ENCODE measurements around the gene DEFB124.
"Not testable (repeated sequence)": the region's sequence is repeated elsewhere in the genome, so short reads cannot be mapped to it uniquely, and the experiment has no call there.

Gene DEFB124, protein sequence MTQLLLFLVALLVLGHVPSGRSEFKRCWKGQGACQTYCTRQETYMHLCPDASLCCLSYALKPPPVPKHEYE

GRCh38 chr20:31474758-31475427 lies at the start of gene DEFB124, which contains the start of gene REM1:
DEFB124 (minus strand) TSS chr20:31475127; CDS start chr20:31473013, 2,114 bp downstream.
REM1 (plus strand) TSS chr20:31475288; CDS start chr20:31476446, 1,158 bp downstream.
- no peak for DNase-seq

DNA sequence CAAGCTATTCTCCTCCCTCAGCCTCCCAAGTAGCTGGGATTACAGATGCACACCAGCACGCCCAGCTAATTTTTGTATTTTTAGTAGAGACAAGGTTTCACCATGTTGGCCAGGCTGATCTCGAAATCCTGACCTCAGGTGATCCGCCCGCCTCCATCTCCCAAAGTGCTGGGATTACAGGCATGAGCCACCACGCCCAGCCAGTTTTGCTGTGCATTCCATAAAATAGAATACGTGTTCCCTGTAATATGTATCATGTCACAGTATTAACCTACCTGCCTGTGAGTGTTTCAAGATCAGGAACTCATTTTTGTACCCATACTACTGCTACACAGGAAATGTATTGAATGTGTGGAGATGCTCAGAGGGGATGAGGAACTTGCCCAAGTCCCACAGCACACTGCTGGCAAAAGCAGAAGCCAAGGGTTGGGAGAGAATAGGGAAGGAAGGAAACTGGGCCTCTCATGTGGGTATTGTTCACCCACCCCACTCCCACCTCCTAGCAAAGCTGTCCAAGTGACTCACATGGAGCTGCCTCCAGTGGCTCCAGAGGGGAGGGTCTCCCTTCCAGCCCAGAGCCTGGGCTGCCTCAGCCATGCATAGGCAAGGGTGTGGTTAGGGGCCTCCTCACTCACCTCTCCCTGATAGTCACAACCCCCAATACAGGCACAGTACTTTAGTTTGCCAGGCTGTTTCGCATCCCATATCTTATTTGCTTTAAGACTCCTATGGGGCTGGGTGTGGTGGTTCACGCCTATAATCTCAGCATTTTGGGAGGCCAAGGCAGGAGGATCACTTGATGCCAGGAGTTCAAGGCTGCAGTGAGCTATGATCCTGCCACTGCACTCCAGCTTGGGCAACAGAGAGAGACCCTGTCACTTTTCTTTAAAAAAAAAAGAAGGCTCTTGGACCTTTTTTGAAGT lies 48.7 kb upstream of the DEFB124 start:
- no peak for DNase-seq

- no peak for DNase-seq
Observed at GRCh38 chr20:31522731-31523130, 47.8 kb upstream of the DEFB124 start.

DNA sequence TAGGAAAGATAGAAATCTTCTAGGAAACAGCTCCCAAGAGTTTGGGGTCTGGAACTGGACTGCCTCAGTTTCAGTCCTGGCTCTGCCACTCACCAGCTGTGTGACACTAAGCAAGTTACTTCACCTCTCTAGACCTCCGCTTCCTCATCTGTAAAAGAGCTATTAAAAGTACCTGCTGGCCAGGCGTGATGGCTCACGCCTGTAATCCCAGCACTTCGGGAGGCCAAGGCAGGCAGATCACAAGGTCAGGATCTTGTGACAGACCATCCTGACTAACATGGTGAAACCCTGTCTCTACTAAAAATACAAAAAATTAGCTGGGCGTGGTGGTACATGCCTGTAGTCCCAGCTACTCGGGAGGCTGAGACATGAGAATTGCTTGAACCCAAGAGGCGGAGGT lies 46.3 kb upstream of the DEFB124 start:
- DNase-seq = not testable (repeated sequence)

DNA sequence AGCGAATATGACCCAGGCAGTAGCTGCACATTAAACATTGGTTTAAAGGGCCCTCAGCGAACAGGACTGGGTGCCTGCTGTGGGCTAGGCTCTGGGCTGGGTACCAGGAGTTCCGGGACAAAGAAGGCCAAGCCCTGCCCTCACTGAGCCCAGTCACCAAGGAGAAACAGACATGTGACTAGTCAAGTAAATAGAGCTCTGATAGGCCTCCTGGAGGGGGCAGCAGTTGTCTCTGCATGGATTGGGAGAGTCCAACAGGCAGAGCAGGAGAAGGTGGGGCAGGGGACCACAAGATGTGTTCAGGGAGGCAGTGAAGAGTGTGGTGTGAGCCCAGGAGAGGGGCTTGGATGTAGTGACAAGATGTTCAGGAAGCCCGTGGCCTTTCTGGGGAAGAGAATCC lies 42.4 kb upstream of the DEFB124 start:
- DNase-seq = no peak

GRCh38 chr20:31516651-31517050 lies 41.7 kb upstream of the DEFB124 start:
- DNase-seq = no peak

GRCh38 chr20:31516166-31516565 lies 41.2 kb upstream of the DEFB124 start:
- DNase-seq = no peak

DNA sequence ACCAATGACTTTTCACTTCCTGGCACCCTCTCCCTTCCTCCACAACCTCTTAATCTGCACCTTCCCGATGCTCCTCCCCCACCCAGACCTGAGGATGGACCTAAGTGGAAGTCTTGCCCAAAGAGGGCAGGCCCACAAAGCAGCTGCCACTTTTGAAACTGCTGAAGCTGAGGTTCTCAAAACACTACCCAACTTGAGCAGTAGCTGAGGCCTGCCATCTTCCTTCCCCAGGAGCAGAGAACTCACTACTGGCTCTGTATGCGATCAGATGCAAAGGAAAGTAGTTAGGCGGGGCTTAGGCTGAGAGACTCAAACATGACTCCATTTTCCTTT lies 40.8 kb upstream of the DEFB124 start:
- DNase-seq = no peak

GRCh38 chr20:31515072-31515774 lies 40.3 kb upstream of the DEFB124 start:
- no peak for DNase-seq

GRCh38 chr20:31514154-31515071 lies 39.5 kb upstream of the DEFB124 start, which contains the start of gene HM13:
HM13 (plus strand) TSS chr20:31514442; CDS start chr20:31514552, 110 bp downstream.
- DNase-seq = peak; percentile 50

DNA sequence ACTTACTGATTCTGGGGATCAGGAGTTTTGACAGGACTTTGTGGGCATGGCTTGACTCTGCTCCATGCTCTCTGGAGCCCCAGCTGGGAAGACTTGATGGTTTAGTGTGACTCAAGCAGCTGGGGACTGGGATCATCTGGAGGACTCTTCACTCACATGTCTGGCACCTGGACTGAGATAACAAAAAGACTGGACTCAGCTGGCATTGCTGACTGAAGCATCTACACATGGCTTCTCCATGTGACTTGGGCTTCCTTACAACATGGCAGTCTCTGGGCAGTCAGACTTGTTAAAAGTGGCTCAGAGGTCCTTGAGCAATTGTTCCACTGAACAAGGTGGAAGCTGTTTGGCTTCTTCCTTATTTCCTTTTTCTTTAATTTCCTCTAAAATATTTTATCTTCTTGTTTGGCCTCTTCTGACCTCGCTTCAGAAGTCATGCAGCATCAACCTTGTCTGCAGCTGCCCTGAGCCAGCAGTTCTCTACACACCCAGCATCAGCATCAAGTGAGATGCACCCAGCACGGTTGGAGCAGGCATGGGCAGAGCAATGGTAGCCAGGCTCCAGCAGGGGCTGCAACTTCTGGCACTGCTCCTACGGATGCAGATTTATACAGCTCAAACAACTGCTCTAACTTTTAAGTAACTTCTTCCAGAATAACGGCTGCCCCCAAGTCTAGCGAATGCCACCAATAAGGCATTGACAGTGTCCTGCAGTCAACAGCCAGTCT lies 33.8 kb upstream of the DEFB124 start:
- DNase-seq = no peak

GRCh38 chr20:31505903-31506302 lies 31.0 kb upstream of the DEFB124 start:
- no peak for DNase-seq

DNA sequence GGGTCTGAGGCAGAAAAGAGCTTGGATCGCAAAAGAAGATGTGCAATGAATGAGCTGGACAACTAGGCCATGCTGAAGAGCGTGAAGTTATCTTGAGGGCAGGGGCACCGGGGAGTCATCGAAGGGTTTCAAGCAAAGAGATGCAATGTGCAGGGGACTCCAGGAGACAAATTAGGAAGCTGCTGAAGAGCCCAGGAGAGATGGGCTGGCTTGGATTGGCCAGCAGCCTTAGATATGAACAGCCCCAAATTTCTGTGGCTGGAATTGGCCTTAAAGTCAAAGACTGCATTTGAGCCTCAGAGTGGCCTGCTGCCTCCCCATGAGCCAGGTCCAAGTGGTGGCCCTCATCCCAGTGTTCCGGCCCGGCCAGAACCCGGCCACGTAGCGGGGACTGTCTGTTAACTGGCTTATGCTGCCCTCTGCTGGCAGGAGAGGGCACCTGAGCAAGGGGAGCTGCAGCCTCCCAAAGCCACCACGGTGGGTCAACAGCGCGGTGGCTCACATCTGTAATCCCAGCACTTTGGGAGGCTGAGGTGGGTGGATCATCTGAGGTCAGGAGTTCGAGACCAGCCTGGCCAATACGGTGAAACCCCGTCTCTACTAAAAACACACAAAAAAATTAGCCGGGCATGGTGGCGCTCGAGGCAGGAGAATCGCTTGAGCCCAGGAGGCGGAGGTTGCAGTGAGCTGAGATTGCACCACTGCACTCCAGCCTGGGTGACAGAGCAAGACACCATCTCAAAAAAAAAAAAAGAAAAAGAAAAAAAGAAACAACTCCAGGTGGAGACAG lies 28.2 kb upstream of the DEFB124 start:
- not testable (repeated sequence) for DNase-seq

- no peak for DNase-seq
Observed at GRCh38 chr20:31500527-31500926, 25.6 kb upstream of the DEFB124 start.

- no peak for DNase-seq
Observed at GRCh38 chr20:31497838-31498540, 23.1 kb upstream of the DEFB124 start.

GRCh38 chr20:31496761-31497295 lies 21.9 kb upstream of the DEFB124 start:
- DNase-seq = no peak

- DNase-seq = no peak
Observed at GRCh38 chr20:31494131-31494530, 19.2 kb upstream of the DEFB124 start.

- no peak for DNase-seq
Observed at GRCh38 chr20:31490752-31491151, 15.8 kb upstream of the DEFB124 start.

GRCh38 chr20:31489152-31489551 lies 14.2 kb upstream of the DEFB124 start:
- no peak for DNase-seq

- DNase-seq = no peak
Observed at GRCh38 chr20:31488115-31488514, 13.2 kb upstream of the DEFB124 start.
